Jurkat, Clone E6-1 (cell line): ENCODE data around the gene ABCA1.

Source experiments
- DNase-seq: peaks from one replicate; pipeline ENCODE4 v3.0.0-alpha.2; 2011; ENCODE audit warnings: low read depth, low spot score
- H3K4me3 ChIP-seq: 2 replicates; pipeline ENCODE4 v1.5.1; 2011; ENCODE audit warnings: mild to moderate bottlenecking, low read length, control low read depth, moderate library complexity

The ABCA1 gene

GRCh38 chr9:104747565-104748358 is 180.2 kb downstream of the ABCA1 start, which contains the start of gene NIPSNAP3A:
Gene NIPSNAP3A (plus strand): TSS chr9:104747683. CDS start chr9:104747793, 110 bp downstream.
- peak; percentile 83 for DNase-seq

GRCh38 chr9:104747245-104747564 is 180.8 kb downstream of the ABCA1 start:
- H3K4me3 ChIP-seq = peak overlapping the region; percentile 62
- DNase-seq = no peak

More at GRCh38 chr9:104747565-104748358, 180.2 kb downstream of the ABCA1 start, which contains the start of gene NIPSNAP3A:
- H3K4me3 ChIP-seq = peak within 1 kb of the TSS; percentile 62

GRCh38 chr9:104746798-104747197 is 181.2 kb downstream of the ABCA1 start:
- no peak for DNase-seq
- H3K4me3 ChIP-seq = peak overlapping the region; percentile 62

- DNase-seq = no peak
- H3K4me3 ChIP-seq = no peak overlapping the region
Observed at GRCh38 chr9:104746285-104746684, 181.7 kb downstream of the ABCA1 start.

- DNase-seq = no peak
- no peak overlapping the region for H3K4me3 ChIP-seq
Observed at GRCh38 chr9:104745852-104746251, 182.1 kb downstream of the ABCA1 start.

- no peak overlapping the region for H3K4me3 ChIP-seq
- DNase-seq = peak; percentile 71
Observed at GRCh38 chr9:104743376-104743985, 184.5 kb downstream of the ABCA1 start.

- DNase-seq = no peak
- no peak overlapping the region for H3K4me3 ChIP-seq
Observed at GRCh38 chr9:104740621-104741020, 187.3 kb downstream of the ABCA1 start.

GRCh38 chr9:104738452-104738851 is 189.5 kb downstream of the ABCA1 start:
- H3K4me3 ChIP-seq = no peak overlapping the region
- DNase-seq = no peak
